Measurements from ENCODE around the gene SIX1. TPM values are rescaled to one million over a fixed set of nuclear protein-coding genes. Genes with fewer than 3 reads are reported as not detected.

SIX1 gene
- total and polyA plus RNA-seq, 4 donors: 0.17 to 44.8 (median 19.9) TPM

DNA sequence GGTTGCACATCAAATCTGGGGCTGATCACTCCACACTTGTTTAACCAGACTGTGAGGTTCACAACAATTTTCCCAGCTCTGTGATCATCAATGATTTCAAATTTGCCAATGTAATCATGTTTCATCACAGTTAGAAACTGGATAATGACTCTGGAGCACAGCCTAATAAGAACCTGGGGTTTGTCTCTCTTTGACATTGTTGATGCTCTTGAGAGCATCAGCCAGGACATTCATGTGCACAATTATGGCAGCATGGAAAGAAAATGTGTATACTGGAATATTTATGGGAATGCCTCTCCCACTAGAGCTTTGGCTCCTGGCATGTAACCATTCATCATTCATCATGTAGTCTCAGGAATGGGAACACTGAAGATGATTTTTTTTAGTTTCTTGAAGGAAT, 47.0 kb downstream of the SIX1 start:
- no peak overlapping the region for H3K27ac ChIP-seq (ENCODE audit: low read depth, low read length)
- DNase-seq (ENCODE audit: low read depth in 4 of 6, low spot score in 6 of 6): no peak
- H3K9me3 ChIP-seq (ENCODE audit: control insufficient read depth, insufficient read depth, low read length): no peaks in the 10 kb centered on the region

DNA sequence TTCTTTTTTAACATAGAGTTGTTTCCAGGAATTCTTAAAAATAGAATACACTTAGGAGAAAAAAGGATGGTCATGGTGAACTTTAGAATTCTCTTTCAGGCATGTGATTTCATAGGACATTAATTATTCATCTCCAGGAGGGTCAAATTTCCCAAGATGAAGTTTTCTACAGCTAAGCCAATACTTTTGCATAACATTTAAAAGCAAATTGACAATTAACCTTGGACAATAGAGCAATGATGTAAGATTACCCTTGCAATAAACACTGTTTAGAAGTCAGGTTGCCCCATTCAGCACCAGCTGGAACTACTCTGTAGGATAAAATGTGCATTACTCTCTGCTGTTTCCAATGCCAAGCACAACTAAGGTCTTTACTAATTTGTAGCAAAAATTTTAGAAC, 49.5 kb downstream of the SIX1 start:
- Histone ChIP-seq H3K4me1 (ENCODE audit: control insufficient read depth, insufficient read depth, low read length) (no peaks in the 10 kb centered on the region), H3K4me3 (ENCODE audit: low read depth, low read length) (no peak overlapping the region), H3K36me3 (ENCODE audit: control insufficient read depth, insufficient read depth, low read length) (no peaks in the 10 kb centered on the region)

More for the DNA sequence above, 47.0 kb downstream of the SIX1 start:
- Histone ChIP-seq H3K27me3 (ENCODE audit: control insufficient read depth, insufficient read depth, low read length) (no peaks in the 10 kb centered on the region), H3K4me1 (ENCODE audit: control insufficient read depth, insufficient read depth, low read length) (no peaks in the 10 kb centered on the region), H3K36me3 (ENCODE audit: control insufficient read depth, insufficient read depth, low read length) (no peaks in the 10 kb centered on the region), H3K4me3 (ENCODE audit: low read depth, low read length) (no peak overlapping the region)

DNA sequence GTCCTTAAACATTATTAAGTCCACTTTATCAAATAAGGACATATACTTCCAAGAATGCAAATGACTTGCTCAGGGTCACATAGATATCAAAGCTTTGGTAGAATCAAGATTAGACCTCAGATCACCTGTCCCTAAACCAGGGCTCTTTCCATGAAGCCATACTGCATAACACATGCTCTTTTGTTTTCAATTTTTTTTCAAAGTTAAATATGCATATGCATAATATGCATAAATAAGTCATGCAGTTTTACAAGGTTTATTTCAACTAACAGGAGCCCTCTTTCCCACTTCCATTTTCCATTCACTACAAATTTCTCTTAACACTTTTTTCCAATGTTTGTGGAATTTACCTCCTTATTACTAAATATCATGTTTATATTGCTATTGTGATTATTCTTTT, 53.1 kb downstream of the SIX1 start:
- no peak overlapping the region for H3K27ac ChIP-seq (ENCODE audit: low read depth, low read length)
- no peak for DNase-seq (ENCODE audit: low read depth in 4 of 6, low spot score in 6 of 6)
- H3K27me3 ChIP-seq (ENCODE audit: control insufficient read depth, insufficient read depth, low read length): no peaks in the 10 kb centered on the region
- H3K4me3 ChIP-seq (ENCODE audit: low read depth, low read length): no peak overlapping the region
- H3K36me3 ChIP-seq (ENCODE audit: control insufficient read depth, insufficient read depth, low read length): no peaks in the 10 kb centered on the region
- no peaks in the 10 kb centered on the region for H3K4me1 ChIP-seq (ENCODE audit: control insufficient read depth, insufficient read depth, low read length)
- H3K9me3 ChIP-seq (ENCODE audit: control insufficient read depth, insufficient read depth, low read length): no peaks in the 10 kb centered on the region

More for the DNA sequence above, 49.5 kb downstream of the SIX1 start:
- DNase-seq (ENCODE audit: low read depth in 4 of 6, low spot score in 6 of 6): no peak
- no peaks in the 10 kb centered on the region for H3K27me3 ChIP-seq (ENCODE audit: control insufficient read depth, insufficient read depth, low read length)
- H3K9me3 ChIP-seq (ENCODE audit: control insufficient read depth, insufficient read depth, low read length): no peaks in the 10 kb centered on the region
- H3K27ac ChIP-seq (ENCODE audit: low read depth, low read length): no peak overlapping the region

DNA sequence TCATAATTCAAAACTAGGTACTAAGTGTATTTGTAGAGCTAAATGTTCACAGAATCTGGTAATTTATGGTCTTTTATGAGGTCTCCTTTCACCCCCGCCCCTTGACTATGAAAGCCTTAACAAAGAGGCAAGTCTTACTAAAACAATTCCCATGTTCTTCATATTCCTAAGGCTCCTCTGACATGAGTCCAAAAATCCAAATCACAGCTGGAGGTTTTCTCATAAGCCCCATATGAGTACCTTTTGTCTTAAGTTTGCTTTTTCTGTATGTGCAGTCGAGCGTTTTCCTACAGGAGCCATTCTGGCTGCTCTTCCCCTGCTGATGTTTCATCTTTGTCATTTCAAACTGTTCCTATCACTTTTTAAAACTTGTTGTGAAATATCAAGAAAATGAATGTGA, 55.2 kb downstream of the SIX1 start:
- H3K36me3 ChIP-seq (ENCODE audit: control insufficient read depth, insufficient read depth, low read length): no peaks in the 10 kb centered on the region
- WGBS (ENCODE audit: insufficient coverage): no CpG with 5 or more reads among the region's 3 CpGs
- H3K27ac ChIP-seq (ENCODE audit: low read depth, low read length): no peak overlapping the region
- H3K27me3 ChIP-seq (ENCODE audit: control insufficient read depth, insufficient read depth, low read length): no peaks in the 10 kb centered on the region
- peak in 1 of 6 donors; percentile 6 for DNase-seq (ENCODE audit: low read depth in 4 of 6, low spot score in 6 of 6)
- no peak overlapping the region for H3K4me3 ChIP-seq (ENCODE audit: low read depth, low read length)
- no peaks in the 10 kb centered on the region for H3K4me1 ChIP-seq (ENCODE audit: control insufficient read depth, insufficient read depth, low read length)
- H3K9me3 ChIP-seq (ENCODE audit: control insufficient read depth, insufficient read depth, low read length): no peaks in the 10 kb centered on the region

Other genes starting within 250 kb of the SIX1 start
- under 1 TPM; 0.55 to 0.99 TPM for gene C14orf39, start 163.4 kb downstream of the SIX1 start, total RNA-seq
- under 1 TPM; 0.27 to 0.50 TPM for gene C14orf39, start 163.4 kb downstream of the SIX1 start, polyA plus RNA-seq (ENCODE audit: insufficient read length in 2 of 2)
- under 1 TPM in 1 of 2 donors, not detected in 1; 0.11 TPM for gene SIX6, start 140.3 kb downstream of the SIX1 start, total RNA-seq
- gene SIX6, start 140.3 kb downstream of the SIX1 start, polyA plus RNA-seq (ENCODE audit: insufficient read length in 2 of 2): not detected
- 10 to 100 TPM in 1 of 2 donors, 1 to 10 TPM in 1; 8.1 to 10.9 TPM for gene SIX4, start 74.9 kb upstream of the SIX1 start, total RNA-seq
- 1 to 10 TPM; 1.6 to 2.6 TPM for gene SIX4, start 74.9 kb upstream of the SIX1 start, polyA plus RNA-seq (ENCODE audit: insufficient read length in 2 of 2)
- 10 to 100 TPM; 76.4 to 80.6 TPM for gene MNAT1, start 85.3 kb upstream of the SIX1 start, total RNA-seq
- gene MNAT1, start 85.3 kb upstream of the SIX1 start, polyA plus RNA-seq (ENCODE audit: insufficient read length in 2 of 2): 10 to 100 TPM; 27.3 to 29.3 TPM